HepG2 (cell line): Measurements from ENCODE around the gene SSMEM1. TPM values are rescaled to one million over a fixed set of nuclear protein-coding genes. Genes with fewer than 3 reads are reported as not detected.
"Not testable (repeated sequence)": the region's sequence is repeated elsewhere in the genome, so short reads cannot be mapped to it uniquely, and the experiment has no call there.

ENCODE experiments used
- ATAC-seq: fragments of 200-7000 bp; cut with Tn5 transposase; 3 replicates; pipeline ENCODE4 v1.9.1; 2020; ENCODE audit warnings: mild to moderate bottlenecking, moderate library complexity
- BruUV-seq: library from RNA; stranded (reverse); fragments of 400-500 nt; replicated peaks from 2 replicates; lab custom pipeline; 2021; lab: Mats Ljungman, UMichigan
- CTCF ChIA-PET: fragments of 300-600 bp; formaldehyde crosslinking; extraction: SDS; loops from one replicate; lab custom pipeline; 2021; ENCODE audit warnings: low total read pairs, inconsistent platforms, low intra/inter-chr PET ratio; lab: Yijun Ruan, JAX
- POLR2A ChIA-PET: fragments of 350-600 bp; sonication (Branson Sonifier 250); formaldehyde crosslinking; loops from one replicate; lab custom pipeline; 2020; ENCODE audit warnings: antibody characterized with exemption, inconsistent platforms; lab: Yijun Ruan, JAX
- DNase-seq: peaks from one replicate; pipeline ENCODE4 v3.0.0-alpha.2; 2015; ENCODE audit warnings: low spot score
- FAIRE-seq: peaks from 3 replicates; lab custom pipeline; 2011; peaks lifted over from hg19 to GRCh38; lab: Jason Lieb, UNC
- H2AFZ ChIP-seq: one replicate; pipeline ENCODE4 v1.6.1; 2011; ENCODE audit warnings: low read length, inconsistent platforms
- H3K27ac ChIP-seq: fragments of 300-600 bp; 3 replicates; pipeline ENCODE4 v1.8.0; 2011; ENCODE audit warnings: mixed run types, mild to moderate bottlenecking, mixed read lengths, low read length, inconsistent platforms; ENCODE audit not compliant: insufficient read depth; ENCODE audit errors: extremely low read length
- H3K27me3 ChIP-seq, 2 experiments: fragments of 200-600 bp in 1 of 2; 2 replicates in 1 of 2; 3 replicates in 1 of 2; pipeline versions ENCODE4 v1.6.0 to v1.8.0; 2011; ENCODE audit warnings: low read length in 2 of 2, mild to moderate bottlenecking in 2 of 2, moderate library complexity in 2 of 2, inconsistent platforms in 1 of 2; ENCODE audit not compliant: insufficient read depth in 2 of 2, control insufficient read depth in 1 of 2
- H3K36me3 ChIP-seq, 2 experiments: fragments of 200-600 bp in 1 of 2; replicated peaks in 1 of 2; 2 replicates in 1 of 2; 3 replicates in 1 of 2; pipeline versions ENCODE4 v1.5.1 to v1.8.0; 2011; ENCODE audit warnings: low read length in 2 of 2, inconsistent platforms in 1 of 2; ENCODE audit not compliant: insufficient read depth in 2 of 2, control insufficient read depth in 1 of 2
- H3K4me1 ChIP-seq: 2 replicates; pipeline ENCODE4 v1.5.1; 2012; ENCODE audit warnings: low read length, inconsistent platforms; ENCODE audit not compliant: insufficient read depth
- H3K4me2 ChIP-seq: 2 replicates; pipeline ENCODE4 v1.6.0; 2011; ENCODE audit warnings: low read depth, low read length, inconsistent platforms
- H3K4me3 ChIP-seq, 3 experiments: fragments of 200-600 bp in 1 of 3; sonication (generic), shearing (Covaris generic) in 1 of 3; replicated peaks in 1 of 3; 2 replicates each; pipeline ENCODE4 v1.5.1; 2011 to 2016; ENCODE audit warnings: low read length in 3 of 3, inconsistent platforms in 2 of 3, low read depth in 2 of 3, mild to moderate bottlenecking in 2 of 3, control low read depth in 1 of 3, mixed read lengths in 1 of 3; ENCODE audit not compliant: insufficient read depth in 1 of 3
- H3K79me2 ChIP-seq: one replicate; pipeline ENCODE4 v1.6.1; 2011; ENCODE audit warnings: low read length, inconsistent platforms; ENCODE audit not compliant: insufficient read depth
- H3K9ac ChIP-seq: 2 replicates; pipeline ENCODE4 v1.6.0; 2011; ENCODE audit warnings: mild to moderate bottlenecking, low read depth, low read length, inconsistent platforms; ENCODE audit not compliant: insufficient read depth
- H3K9me3 ChIP-seq: 2 replicates; pipeline ENCODE4 v1.5.1; 2012; ENCODE audit warnings: mild to moderate bottlenecking, low read length
- H4K20me1 ChIP-seq: 2 replicates; pipeline ENCODE4 v1.6.0; 2011; ENCODE audit warnings: inconsistent platforms, mild to moderate bottlenecking, low read length, moderate library complexity; ENCODE audit not compliant: insufficient read depth
- BCL6 ChIP-seq: IDR thresholded peaks from 2 replicates; pipeline ENCODE4 v1.6.1; 2016; ENCODE audit warnings: missing genetic modification reagents, missing compliant biosample characterization
- CEBPB ChIP-seq: IDR thresholded peaks from 2 replicates; pipeline ENCODE4 v1.6.1; 2011; ENCODE audit warnings: low read depth, low read length, improper control_type of control experiment, borderline replicate concordance
- HNF4A ChIP-seq: sonication (generic); formaldehyde crosslinking; IDR thresholded peaks from 2 replicates; pipeline ENCODE4 v1.4.0; 2020; ENCODE audit warnings: missing genetic modification reagents
- HNRNPLL ChIP-seq: fragments of 200-400 bp; formaldehyde crosslinking; IDR thresholded peaks from 2 replicates; pipeline ENCODE4 v1.6.1; 2017; ENCODE audit warnings: mild to moderate bottlenecking, low read depth, low read length; ENCODE audit not compliant: poor library complexity, severe bottlenecking
- KLF13 ChIP-seq: sonication (generic); formaldehyde crosslinking; IDR thresholded peaks from 2 replicates; pipeline ENCODE4 v1.4.0; 2020; ENCODE audit warnings: mild to moderate bottlenecking, missing genetic modification reagents
- NFATC3 ChIP-seq: sonication (generic); formaldehyde crosslinking; IDR thresholded peaks from 2 replicates; pipeline ENCODE4 v1.5.1; 2020; ENCODE audit warnings: mild to moderate bottlenecking, missing genetic modification reagents
- PCBP1 ChIP-seq: fragments of 200-400 bp; formaldehyde crosslinking; IDR thresholded peaks from 2 replicates; pipeline ENCODE4 v1.6.1; 2017; ENCODE audit warnings: mild to moderate bottlenecking, low read depth, low read length, borderline replicate concordance
- SCMH1 ChIP-seq: sonication (generic); formaldehyde crosslinking; IDR thresholded peaks from 2 replicates; pipeline ENCODE4 v1.9.0; 2021; ENCODE audit warnings: missing genetic modification reagents, mild to moderate bottlenecking, borderline replicate concordance
- SETDB1 ChIP-seq: sonication (generic); formaldehyde crosslinking; IDR thresholded peaks from 2 replicates; pipeline ENCODE4 v1.5.1; 2020; ENCODE audit warnings: missing genetic modification reagents, mild to moderate bottlenecking, borderline replicate concordance
- SIX4 ChIP-seq: sonication (generic); formaldehyde crosslinking; IDR thresholded peaks from 2 replicates; pipeline ENCODE4 v1.4.0; 2020; ENCODE audit warnings: missing genetic modification reagents
- TCF7 ChIP-seq: sonication (generic); IDR thresholded peaks from 2 replicates; pipeline ENCODE4 v1.6.1; 2016; ENCODE audit warnings: antibody characterized with exemption, low read depth
- ZNF121 ChIP-seq: sonication (generic); formaldehyde crosslinking; IDR thresholded peaks from 2 replicates; pipeline ENCODE4 v1.5.0; 2020; ENCODE audit warnings: mild to moderate bottlenecking, missing genetic modification reagents
- ZNF484 ChIP-seq: sonication (generic); formaldehyde crosslinking; IDR thresholded peaks from 2 replicates; pipeline ENCODE4 v1.5.1; 2020; ENCODE audit warnings: mild to moderate bottlenecking, low read depth, missing genetic modification reagents, borderline replicate concordance
- ZNF746 ChIP-seq: sonication (generic); formaldehyde crosslinking; IDR thresholded peaks from 2 replicates; pipeline ENCODE4 v1.8.0; 2022; ENCODE audit warnings: mild to moderate bottlenecking, missing genetic modification reagents
- WGBS: methylation state at CpG from one replicate; pipeline ENCODE4 v1.1.6; 2017; ENCODE audit warnings: low lambda C conversion rate; 5-methylcytosine and 5-hydroxymethylcytosine counted together
- in situ Hi-C: cut with HindIII; loops from 2 replicates; pipeline ENCODE4 v1.10.0; 2017; ENCODE audit warnings: low pct_unique_long_range_greater_than_20kb; ENCODE audit not compliant: extremely low pct_ligation_motif_present
- intact Hi-C: fragments of 100-400 bp; cut with micrococcal nuclease; formaldehyde crosslinking; loops from one replicate; pipeline ENCODE4 v1.10.0; 2022; ENCODE audit not compliant: unreplicated experiment
- polyA plus RNA-seq, 8 experiments: library from polyadenylated mRNA; depleted of rRNA in 3 of 8; stranded (reverse) in 7 of 8; unstranded in 1 of 8; fragments of >200 nt; fragmentation: Illumina TruSeq in 4 of 8; extraction: Trizol in 4 of 8; gene quantifications; 2 replicates each; pipeline versions ENCODE4 v1.2.1 to v1.2.3, GENCODE V29; 2011 to 2016; ENCODE audit warnings: low read depth in 4 of 8, missing spikeins in 1 of 8, mixed read lengths in 1 of 8; ENCODE audit not compliant: insufficient read depth in 1 of 8
- total RNA-seq, 5 experiments: library from RNA; depleted of rRNA; stranded (reverse); fragments of >200 nt; fragmentation: Illumina TruSeq; extraction: Trizol; gene quantifications; 2 replicates each; pipeline ENCODE4 v1.2.3, GENCODE V29; 2016; ENCODE audit warnings: low read depth in 1 of 5
- TF ChIP-seq, protein P1 (sequence below): sonication (generic); formaldehyde crosslinking; IDR thresholded peaks from 2 replicates; pipeline ENCODE4 v1.5.1; 2020; ENCODE audit warnings: mild to moderate bottlenecking, missing genetic modification reagents, borderline replicate concordance
- TF ChIP-seq, protein P2 (sequence below): IDR thresholded peaks from 2 replicates; pipeline ENCODE4 v1.6.1; 2016; ENCODE audit warnings: mild to moderate bottlenecking
- TF ChIP-seq, protein P3 (sequence below): IDR thresholded peaks from 2 replicates; pipeline ENCODE4 v1.6.1; 2016; ENCODE audit warnings: low read depth, borderline replicate concordance

Gene SSMEM1
- total and polyA plus RNA-seq, 2 of the 13 experiments (the other 11 are each of a cell fraction or from before 2014, with no cell fraction given), result not detected

DNA sequence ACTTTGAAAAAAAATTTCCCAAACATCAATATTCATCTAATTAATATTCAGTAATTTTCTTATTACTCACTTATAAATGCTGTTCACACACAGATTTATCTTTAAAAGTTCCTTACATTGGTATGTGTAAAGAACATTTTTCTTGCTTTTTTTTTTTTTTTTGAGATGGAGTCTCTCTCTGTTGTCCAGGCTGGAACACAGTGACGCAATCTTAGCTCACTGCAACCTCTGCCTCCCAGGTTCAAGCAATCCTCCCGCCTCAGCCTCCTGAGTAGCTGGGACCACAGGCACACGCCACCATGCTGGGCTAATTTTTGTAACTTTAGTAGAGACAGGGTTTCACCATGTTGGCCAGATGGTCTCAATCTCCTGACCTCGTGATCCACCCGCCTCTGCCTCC lies 23.3 kb upstream of the SSMEM1 start:
- POLR2A ChIA-PET, H3K27ac ChIP-seq, H3K4me1 ChIP-seq, H3K4me3 ChIP-seq, ATAC-seq, H3K4me2 ChIP-seq, H3K9me3 ChIP-seq, H4K20me1 ChIP-seq, H3K79me2 ChIP-seq, in situ Hi-C loops, H3K9ac ChIP-seq, FAIRE-seq, CTCF ChIA-PET, BruUV-seq, H3K27me3 ChIP-seq, DNase-seq, intact Hi-C loops, H2AFZ ChIP-seq: not testable (repeated sequence)
- 97% methylated on average over 5 of the region's 5 CpGs for WGBS
- H3K36me3 ChIP-seq, result peaks cover 1 to 45% of the 10 kb centered on the region in 2 experiments; a peak in 4 of 5 replicates
- TF ChIP-seq CEBPB, result 0 out of 2 replicates have a peak, but pooled peaks have one; percentile 2
- peak; percentile 45; the same call in 1 of the 2 replicates for TF ChIP-seq ZNF121 (CRISPR knock-in tag)

DNA sequence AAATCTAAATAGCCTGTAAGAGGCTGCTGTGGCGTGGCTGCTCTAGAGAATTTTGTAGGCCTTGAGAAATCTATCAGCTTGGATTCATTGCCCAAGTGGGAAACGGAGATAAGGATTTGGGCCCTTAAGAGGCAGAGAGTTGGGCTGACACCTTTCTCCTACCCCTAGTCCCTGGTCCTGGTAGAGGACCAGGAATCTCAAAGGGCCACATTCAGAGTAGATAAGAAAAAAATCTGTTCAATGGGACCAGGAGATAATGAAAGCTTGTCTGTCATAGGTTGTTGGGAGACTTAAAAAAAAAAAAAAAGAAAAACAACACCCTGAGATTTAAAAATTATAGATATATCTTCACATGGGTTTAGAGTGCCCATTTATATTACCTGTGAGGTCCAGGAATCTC lies 20.3 kb upstream of the SSMEM1 start:
- DNase-seq, result no peak
- intact Hi-C loops (no loop called here), in situ Hi-C loops (no loop called here)
- no peaks in the 10 kb centered on the region for H3K79me2 ChIP-seq
- POLR2A ChIA-PET, result interaction anchor here (1.4 kb wide), 1 partner anchor 18 kb away, joined by 9 read pairs; the partner anchor contains the start of gene TMEM209
- no peak overlapping the region for H3K27ac ChIP-seq
- no peaks in the 10 kb centered on the region for H3K9me3 ChIP-seq
- no peak overlapping the region for H3K4me3 ChIP-seq
- no peak for FAIRE-seq
- H3K36me3 ChIP-seq, result peaks cover 1 to 41% of the 10 kb centered on the region in 2 experiments; a peak in 4 of 5 replicates
- CTCF ChIA-PET, result no interaction called here
- no peak overlapping the region for H3K9ac ChIP-seq
- H4K20me1 ChIP-seq, result no peaks in the 10 kb centered on the region
- H2AFZ ChIP-seq, result no peak overlapping the region
- ATAC-seq, result no peak
- no peak overlapping the region for H3K4me2 ChIP-seq
- BruUV-seq, result no TSS peak
- H3K27me3 ChIP-seq, result no peaks in the 10 kb centered on the region
- WGBS, result 100% methylated on average over 2 of the region's 2 CpGs
- no peaks in the 10 kb centered on the region for H3K4me1 ChIP-seq
- TF ChIP-seq SCMH1 (CRISPR knock-in tag) (no peak), TCF7 (no peak), PCBP1 (no peak), HNF4A (CRISPR knock-in tag) (no peak), NFATC3 (CRISPR knock-in tag) (no peak), SETDB1 (CRISPR knock-in tag) (no peak), ZNF746 (CRISPR knock-in tag) (no peak), HNRNPLL (no peak), SIX4 (no peak), KLF13 (CRISPR knock-in tag) (no peak), BCL6 (no peak), ZNF484 (CRISPR knock-in tag) (no peak)
- TF ChIP-seq, protein P1, sequence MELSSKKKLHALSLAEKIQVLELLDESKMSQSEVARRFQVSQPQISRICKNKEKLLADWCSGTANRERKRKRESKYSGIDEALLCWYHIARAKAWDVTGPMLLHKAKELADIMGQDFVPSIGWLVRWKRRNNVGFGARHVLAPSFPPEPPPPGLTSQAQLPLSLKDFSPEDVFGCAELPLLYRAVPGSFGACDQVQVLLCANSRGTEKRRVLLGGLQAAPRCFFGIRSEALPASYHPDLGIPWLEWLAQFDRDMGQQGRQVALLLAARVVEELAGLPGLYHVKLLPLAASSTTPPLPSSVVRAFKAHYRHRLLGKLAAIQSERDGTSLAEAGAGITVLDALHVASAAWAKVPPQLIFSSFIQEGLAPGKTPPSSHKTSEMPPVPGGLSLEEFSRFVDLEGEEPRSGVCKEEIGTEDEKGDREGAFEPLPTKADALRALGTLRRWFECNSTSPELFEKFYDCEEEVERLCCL (CRISPR knock-in tag), result no peak
- TF ChIP-seq, protein P2, sequence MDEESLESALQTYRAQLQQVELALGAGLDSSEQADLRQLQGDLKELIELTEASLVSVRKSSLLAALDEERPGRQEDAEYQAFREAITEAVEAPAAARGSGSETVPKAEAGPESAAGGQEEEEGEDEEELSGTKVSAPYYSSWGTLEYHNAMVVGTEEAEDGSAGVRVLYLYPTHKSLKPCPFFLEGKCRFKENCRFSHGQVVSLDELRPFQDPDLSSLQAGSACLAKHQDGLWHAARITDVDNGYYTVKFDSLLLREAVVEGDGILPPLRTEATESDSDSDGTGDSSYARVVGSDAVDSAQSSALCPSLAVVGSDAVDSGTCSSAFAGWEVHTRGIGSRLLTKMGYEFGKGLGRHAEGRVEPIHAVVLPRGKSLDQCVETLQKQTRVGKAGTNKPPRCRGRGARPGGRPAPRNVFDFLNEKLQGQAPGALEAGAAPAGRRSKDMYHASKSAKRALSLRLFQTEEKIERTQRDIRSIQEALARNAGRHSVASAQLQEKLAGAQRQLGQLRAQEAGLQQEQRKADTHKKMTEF, result no peak
- TF ChIP-seq, protein P3, sequence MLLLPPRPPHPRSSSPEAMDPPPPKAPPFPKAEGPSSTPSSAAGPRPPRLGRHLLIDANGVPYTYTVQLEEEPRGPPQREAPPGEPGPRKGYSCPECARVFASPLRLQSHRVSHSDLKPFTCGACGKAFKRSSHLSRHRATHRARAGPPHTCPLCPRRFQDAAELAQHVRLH (CRISPR knock-in tag), result no peak
